Measurements from ENCODE around the gene FTO. TPM values are rescaled to one million over a fixed set of nuclear protein-coding genes. Genes with fewer than 3 reads are reported as not detected.

The FTO gene
- 98.6 TPM for total RNA-seq
- long read RNA-seq, full-length matches to known transcripts: 27 of 68 reads
- long read RNA-seq, partial matches to known transcripts: 12 of 68 reads
- long read RNA-seq, other reads (novel, unspliced or antisense): 29 of 68 reads

- intact Hi-C loops (cut with DNase I): no loop called here
- Histone ChIP-seq H3K4me3 (peak within 1 kb of the TSS; percentile 92), H3K27ac (peak within 1 kb of the TSS; percentile 84), H3K4me1 (peaks cover 19% of the 10 kb centered on the region), H3K36me3 (no peaks in the 10 kb centered on the region), H3K9me3 (no peaks in the 10 kb centered on the region), H3K27me3 (ENCODE audit: low read depth) (no peaks in the 10 kb centered on the region)
- DNase-seq (peak; percentile 97), ATAC-seq (peak; percentile 100)
- peak; percentile 18 for TF ChIP-seq CTCF (IDR thresholded peaks at IDR 0.05)
These were observed at the start of gene FTO, which contains the start of gene RPGRIP1L for GRCh38 chr16:53703590-53704444. Gene FTO, plus strand, starts transcription at chr16:53704156. Gene RPGRIP1L, minus strand, starts transcription at chr16:53703859. Its CDS starts 3,136 bp downstream, at chr16:53700723.

GRCh38 chr16:53654946-53655345 lies 49.0 kb upstream of the FTO start:
- DNase-seq (no peak), ATAC-seq (no peak)
- no peak overlapping the region for H3K4me3 ChIP-seq
- no peaks in the 10 kb centered on the region for H3K27me3 ChIP-seq (ENCODE audit: low read depth)
- intact Hi-C loops (cut with DNase I): no loop called here
- H3K4me1 ChIP-seq: no peaks in the 10 kb centered on the region
- H3K9me3 ChIP-seq: no peaks in the 10 kb centered on the region
- H3K27ac ChIP-seq: no peak overlapping the region
- H3K36me3 ChIP-seq: peaks cover 9% of the 10 kb centered on the region
- no peak for TF ChIP-seq CTCF (IDR thresholded peaks at IDR 0.05)

GRCh38 chr16:53662072-53662471 lies 41.9 kb upstream of the FTO start:
- no peak overlapping the region for H3K27ac ChIP-seq
- H3K36me3 ChIP-seq: no peaks in the 10 kb centered on the region
- H3K4me1 ChIP-seq: no peaks in the 10 kb centered on the region
- no peak overlapping the region for H3K4me3 ChIP-seq
- no peaks in the 10 kb centered on the region for H3K27me3 ChIP-seq (ENCODE audit: low read depth)
- TF ChIP-seq CTCF (IDR thresholded peaks at IDR 0.05): no peak
- H3K9me3 ChIP-seq: no peaks in the 10 kb centered on the region
- intact Hi-C loops (cut with DNase I): no loop called here
- ATAC-seq (no peak), DNase-seq (no peak)

- H3K27ac ChIP-seq: no peak overlapping the region
- no peak for ATAC-seq
- no peak for TF ChIP-seq CTCF (IDR thresholded peaks at IDR 0.05)
- no peaks in the 10 kb centered on the region for H3K4me1 ChIP-seq
- no peaks in the 10 kb centered on the region for H3K9me3 ChIP-seq
- intact Hi-C loops (cut with DNase I): no loop called here
- no peaks in the 10 kb centered on the region for H3K36me3 ChIP-seq
- no peak overlapping the region for H3K4me3 ChIP-seq
- H3K27me3 ChIP-seq (ENCODE audit: low read depth): no peaks in the 10 kb centered on the region
- DNase-seq: no peak
These were observed 39.1 kb upstream of the FTO start for GRCh38 chr16:53664724-53665345.

- H3K27ac ChIP-seq: no peak overlapping the region
These were observed 37.1 kb upstream of the FTO start for GRCh38 chr16:53666786-53667415.

More at GRCh38 chr16:53666786-53667415, 37.1 kb upstream of the FTO start:
- Histone ChIP-seq H3K4me1 (no peaks in the 10 kb centered on the region), H3K9me3 (no peaks in the 10 kb centered on the region), H3K4me3 (no peak overlapping the region), H3K36me3 (no peaks in the 10 kb centered on the region), H3K27me3 (ENCODE audit: low read depth) (no peaks in the 10 kb centered on the region)
- no peak for TF ChIP-seq CTCF (IDR thresholded peaks at IDR 0.05)
- DNase-seq: no peak
- intact Hi-C loops (cut with DNase I): no loop called here
- ATAC-seq: no peak

Measured in lower lobe of right lung (tissue), 2 donors.